ENCODE data around the gene ATG9B.

DNA sequence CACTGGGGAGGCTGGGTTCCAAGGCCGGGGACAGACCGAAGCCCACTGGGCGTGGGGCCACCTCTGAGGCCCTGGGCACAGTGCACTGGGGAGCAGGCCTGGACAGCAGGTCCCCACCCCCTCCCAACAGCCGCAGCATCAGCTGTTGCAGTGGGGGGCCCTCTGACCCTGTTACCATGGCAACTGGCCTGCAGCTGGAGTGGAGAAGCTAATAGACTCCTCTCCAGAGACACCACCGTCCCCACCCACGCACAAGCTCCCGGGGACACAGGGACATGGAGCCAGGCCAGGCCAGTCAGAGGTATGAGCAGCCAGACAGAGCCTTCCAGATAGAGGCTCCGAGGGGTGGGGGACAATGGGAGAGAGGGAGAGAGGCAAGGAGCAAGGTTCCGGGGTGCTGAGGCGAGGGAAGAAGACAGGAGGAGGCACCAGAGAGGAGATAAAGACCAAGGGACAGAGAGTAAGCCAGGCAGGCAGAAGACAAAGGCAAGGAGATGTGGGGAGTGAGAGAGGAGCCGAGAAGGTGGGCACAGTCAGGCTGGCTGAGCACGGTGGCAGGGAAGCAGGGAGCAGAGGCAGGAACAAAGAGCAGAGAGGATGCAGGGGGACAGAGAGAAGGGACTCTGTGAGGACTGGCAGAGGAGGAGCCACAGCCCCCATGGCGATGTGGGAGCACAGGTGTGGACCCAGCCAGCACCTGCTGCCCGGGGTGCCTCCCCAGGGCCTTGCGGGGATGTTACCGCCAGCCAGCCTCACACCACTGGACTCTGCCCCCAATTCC is 52.9 kb downstream of the ATG9B start:
- TF ChIP-seq, protein P1, sequence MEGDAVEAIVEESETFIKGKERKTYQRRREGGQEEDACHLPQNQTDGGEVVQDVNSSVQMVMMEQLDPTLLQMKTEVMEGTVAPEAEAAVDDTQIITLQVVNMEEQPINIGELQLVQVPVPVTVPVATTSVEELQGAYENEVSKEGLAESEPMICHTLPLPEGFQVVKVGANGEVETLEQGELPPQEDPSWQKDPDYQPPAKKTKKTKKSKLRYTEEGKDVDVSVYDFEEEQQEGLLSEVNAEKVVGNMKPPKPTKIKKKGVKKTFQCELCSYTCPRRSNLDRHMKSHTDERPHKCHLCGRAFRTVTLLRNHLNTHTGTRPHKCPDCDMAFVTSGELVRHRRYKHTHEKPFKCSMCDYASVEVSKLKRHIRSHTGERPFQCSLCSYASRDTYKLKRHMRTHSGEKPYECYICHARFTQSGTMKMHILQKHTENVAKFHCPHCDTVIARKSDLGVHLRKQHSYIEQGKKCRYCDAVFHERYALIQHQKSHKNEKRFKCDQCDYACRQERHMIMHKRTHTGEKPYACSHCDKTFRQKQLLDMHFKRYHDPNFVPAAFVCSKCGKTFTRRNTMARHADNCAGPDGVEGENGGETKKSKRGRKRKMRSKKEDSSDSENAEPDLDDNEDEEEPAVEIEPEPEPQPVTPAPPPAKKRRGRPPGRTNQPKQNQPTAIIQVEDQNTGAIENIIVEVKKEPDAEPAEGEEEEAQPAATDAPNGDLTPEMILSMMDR (IDR thresholded peaks at IDR 0.05), result no peak
- no peak for TF ChIP-seq POLR2AphosphoS5 (IDR thresholded peaks at IDR 0.05; ENCODE audit: low read depth, low read length)

Data from Panc1 (cell line).